ENCODE results near the gene SETBP1. TPM values are rescaled to one million over a fixed set of nuclear protein-coding genes. Genes with fewer than 3 reads are reported as not detected.
"Not testable (repeated sequence)": the region's sequence is repeated elsewhere in the genome, so short reads cannot be mapped to it uniquely, and the experiment has no call there.

Gene SETBP1
- polyA plus RNA-seq, 1 donor = 35.3 TPM

DNA sequence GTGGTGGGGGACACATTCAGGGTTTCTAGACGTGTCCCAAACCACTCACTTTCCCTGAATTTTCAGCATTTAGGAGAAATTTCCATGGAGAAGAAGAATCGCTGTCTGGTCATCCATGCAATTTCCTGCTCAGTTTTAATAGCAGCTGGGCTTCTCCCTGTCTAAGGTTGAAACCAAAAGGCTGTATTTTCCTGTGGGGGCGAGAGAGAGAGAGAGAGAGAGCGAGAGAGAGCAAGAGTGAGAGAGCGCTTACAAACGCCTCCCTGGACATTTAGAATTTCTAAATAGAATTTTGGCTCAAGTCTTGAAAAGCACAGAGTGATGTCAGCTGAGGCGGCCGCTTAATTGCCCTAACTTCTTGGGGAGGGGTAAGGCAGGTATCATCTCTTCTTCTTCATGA is 110.8 kb downstream of the SETBP1 start:
- no peak for DNase-seq

DNA sequence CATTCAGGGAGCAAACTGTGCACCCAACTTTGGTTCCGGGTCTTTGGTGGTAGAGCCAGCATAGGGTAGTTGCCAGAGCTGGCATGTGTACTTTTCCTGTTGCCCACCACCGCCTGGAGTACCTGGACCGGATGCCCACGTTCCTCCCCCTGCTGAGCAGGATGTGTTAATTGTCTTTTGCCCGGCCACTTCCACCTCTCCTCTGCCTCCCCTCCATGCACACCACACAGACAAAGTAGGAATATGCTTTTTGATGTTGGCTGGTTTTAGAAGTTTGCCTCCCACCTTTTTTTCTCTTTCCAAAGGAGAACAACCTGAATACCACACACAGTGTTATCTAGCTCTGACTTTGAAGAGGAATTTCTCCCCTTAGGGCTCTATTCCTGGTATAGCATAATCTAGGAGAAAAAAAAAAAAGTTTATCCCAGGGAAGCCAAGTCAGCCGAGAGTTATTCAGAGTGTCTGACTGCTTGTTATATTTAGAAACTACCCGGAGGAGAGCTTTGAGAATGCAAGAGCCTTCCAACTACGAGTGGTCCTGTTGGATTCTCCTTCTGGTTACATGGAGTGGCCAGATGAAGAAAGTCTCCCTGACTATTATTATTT is 111.9 kb downstream of the SETBP1 start:
- no peak for DNase-seq

DNA sequence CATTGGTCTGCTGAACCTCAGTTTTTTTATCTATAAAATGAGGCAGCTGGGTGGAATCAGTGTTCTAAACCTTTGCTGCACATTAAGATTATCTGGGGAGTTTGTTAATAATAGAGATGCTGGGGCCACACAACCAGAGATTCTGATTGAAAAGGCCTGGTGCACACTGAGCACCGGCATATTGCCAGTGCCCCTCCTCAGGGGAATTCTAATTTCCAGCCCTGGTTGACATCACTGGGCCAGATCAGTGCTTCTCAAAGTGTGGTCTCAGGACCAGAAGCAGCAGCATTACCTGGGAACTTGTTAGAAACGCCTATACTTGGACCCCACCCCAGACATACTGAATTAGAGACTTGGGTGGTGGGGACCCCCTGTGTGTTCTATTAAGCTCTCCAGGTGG is 112.5 kb downstream of the SETBP1 start:
- DNase-seq = no peak

DNA sequence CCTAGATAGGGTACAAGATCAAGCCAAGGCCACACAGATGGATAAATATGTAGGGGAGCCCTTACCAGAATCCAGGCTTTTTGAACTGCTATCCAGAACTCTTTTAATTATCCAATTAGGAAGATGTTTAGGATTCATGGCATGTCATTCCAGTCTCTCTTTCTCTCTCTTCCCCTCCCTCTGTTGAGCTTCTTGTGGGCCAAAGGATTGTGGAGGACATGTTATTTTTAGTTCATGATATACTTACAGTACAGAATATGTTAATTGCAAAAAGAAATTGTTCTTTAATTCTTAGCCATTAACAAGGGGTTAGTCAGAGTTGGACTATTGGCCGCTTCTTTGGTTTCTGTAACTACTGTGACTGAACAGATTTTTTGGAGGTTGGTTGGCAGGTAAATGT is 113.0 kb downstream of the SETBP1 start:
- DNase-seq = no peak

DNA sequence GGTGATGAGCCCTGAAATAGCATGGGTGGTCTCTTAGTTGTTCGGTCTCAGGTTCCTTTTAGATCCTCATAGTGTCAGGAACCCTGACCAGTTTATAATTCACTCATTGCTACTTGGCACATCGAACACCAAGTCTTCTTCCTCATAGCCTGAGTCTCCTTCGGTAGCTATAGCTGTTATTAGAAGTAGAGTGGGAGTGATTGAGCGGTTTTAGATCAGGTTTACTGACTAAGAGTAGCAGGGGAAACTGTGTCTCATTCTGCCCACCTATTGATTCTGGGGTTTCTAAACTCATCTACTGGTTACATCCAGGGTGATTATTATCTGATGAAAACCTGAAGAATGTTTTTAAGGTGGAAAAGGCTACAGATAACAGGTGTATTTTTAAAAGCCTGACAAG is 114.6 kb downstream of the SETBP1 start:
- DNase-seq = no peak

DNA sequence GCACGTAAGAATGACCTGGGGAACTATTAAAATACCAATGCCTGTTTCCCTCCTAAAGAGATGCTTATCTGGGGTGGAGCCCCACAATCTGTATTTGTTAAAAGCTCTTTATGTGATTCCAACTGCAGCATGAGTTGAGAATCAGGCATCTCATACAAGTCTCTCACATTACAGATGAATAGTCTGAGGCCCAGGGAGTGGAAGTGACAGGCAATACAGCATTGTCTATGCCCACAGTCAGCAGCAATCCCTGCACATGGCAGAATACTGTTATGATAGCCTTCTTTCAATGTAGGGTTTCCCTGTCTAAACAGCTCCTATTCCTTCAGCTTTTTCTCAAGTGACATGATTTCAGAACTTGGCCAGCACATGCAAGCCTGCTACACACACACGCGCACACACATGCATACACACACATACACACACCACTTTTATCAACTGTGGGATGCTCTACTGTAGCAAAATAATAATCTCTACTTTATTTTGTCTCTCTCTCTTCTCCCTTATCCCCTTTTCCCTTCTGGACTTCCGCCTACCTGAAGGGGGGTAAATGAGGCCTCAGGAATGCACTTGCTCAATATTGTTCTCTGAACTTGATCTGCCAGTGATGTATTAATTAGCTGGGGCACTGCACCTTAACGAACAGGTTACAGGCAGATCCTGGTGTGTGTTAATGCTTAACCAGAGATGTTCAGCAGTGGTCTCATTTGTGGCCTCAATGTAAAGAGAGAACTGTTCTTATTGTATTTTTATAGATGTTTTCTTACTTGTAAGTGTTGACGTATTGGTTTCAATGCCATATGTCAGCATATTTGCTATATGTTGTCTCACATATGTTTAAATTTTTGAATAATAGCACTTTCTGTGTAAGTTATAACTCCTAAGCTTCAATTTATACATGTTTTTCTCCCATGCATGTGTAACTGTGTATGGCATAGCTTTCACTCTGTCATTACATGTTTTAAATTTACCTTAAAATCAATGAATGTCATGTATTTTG is 116.0 kb downstream of the SETBP1 start:
- no peak for DNase-seq

DNA sequence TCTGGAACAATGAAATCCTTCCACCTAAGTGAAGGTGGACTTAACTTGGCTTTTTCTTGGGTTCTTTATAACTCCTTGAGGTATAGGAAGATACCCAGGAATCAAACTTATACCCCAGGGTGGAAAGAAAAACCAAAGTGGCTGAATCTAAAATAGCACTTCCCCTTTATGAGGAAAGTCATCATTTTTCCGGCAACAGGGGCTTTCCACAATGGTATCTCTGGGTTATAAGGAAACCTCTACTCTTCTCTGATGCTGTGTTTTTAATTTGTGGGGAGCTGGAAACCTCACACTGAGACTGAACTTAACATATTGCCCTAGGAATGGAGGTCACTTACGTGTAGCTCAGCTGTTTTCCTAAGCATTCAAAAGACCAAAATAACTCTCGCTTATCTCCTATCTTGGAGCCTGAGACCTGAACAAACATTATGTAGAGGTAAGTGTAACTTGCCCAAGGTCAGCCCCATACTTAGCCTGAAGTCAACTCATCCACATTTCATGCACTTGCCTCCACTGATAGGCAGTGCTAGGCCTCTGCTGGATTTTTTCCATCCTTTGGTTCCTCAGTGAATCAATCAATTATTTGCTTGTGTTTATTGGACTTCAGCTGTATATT is 117.9 kb downstream of the SETBP1 start:
- no peak for DNase-seq

DNA sequence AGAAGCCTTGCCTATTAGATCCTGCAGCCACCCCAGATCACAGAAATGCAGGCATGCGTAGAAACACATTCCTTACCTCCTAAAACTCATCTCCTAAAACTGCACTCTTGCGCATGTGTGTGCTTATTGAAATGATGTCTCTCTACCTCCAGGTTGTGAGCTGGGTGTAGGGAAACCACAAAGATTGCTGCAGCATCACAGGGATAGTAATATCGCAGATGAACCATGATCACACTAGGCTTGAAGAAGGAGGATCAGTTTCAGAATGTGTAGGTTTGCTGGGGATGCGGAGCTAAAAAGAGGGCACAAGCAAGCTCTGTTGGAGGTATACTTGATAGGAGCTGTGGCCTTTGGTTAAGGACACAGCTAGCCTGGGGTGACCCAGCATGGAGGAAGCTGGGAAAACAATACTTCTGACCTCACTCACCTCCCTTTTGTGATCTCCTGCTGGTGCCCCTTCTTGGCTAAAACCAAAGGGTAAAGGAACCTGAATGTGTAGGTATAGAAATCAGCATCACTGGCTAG is 118.8 kb downstream of the SETBP1 start:
- no peak for DNase-seq

DNA sequence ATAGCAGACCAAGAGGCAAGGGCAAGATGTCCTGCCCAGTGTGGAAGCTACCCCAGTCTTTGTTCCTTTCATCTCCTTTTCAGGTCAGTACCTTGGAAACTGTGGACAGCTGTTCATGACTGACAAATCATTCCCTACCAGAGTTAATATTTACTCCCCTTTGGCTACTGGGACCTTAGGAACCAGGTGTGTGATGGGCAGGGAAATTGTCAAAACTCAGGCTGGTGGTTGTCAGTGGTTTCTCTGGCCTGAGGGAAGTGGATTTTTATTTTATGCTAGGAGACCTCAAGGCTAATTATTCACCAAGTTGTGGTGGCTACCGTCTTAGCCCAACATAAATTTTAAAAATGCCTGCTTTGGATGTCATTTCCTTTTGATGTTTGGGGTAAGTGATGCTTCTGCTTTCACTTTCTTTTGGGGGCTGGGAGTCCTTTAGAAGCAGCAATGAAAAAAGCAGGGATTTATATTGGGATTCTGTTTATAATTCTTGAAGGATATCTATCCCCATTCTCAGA is 119.3 kb downstream of the SETBP1 start:
- no peak for DNase-seq

DNA sequence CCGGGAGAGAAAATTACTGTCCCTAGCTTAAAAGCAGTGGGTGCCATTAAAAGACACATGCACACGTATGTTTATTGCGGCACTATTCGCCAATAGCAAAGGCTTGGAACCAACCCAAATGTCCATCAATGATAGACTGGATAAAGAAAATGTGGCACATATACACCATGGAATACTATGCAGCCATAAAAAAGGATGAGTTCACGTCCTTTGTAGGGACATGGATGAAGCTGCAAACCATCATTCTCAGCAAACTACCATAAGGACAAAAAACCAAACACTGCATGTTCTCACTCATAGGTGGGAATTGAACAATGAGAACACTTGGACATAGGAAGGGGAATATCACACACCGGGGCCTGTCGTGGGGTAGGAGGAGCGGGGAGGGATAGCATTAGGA is 120.1 kb downstream of the SETBP1 start:
- not testable (repeated sequence) for DNase-seq

DNA sequence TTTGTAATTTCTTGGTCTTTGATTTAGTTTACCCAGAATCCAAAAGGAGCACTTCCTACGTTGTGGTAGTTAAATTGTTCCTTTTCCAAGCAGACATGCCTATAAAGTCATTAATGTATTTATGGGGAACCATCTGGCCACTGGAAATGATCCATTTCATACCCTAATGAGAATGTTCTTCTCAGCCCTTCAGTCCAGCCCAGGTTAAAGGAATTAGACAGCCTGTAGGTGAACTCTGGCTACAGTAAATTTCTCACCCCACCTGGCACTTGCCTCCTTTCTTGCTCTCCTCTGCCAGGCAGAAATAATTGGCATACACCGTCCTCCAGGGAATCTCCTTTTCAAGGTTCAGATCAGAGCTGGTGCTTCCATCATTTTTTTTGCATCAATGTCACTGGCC is 121.1 kb downstream of the SETBP1 start:
- DNase-seq = no peak

DNA sequence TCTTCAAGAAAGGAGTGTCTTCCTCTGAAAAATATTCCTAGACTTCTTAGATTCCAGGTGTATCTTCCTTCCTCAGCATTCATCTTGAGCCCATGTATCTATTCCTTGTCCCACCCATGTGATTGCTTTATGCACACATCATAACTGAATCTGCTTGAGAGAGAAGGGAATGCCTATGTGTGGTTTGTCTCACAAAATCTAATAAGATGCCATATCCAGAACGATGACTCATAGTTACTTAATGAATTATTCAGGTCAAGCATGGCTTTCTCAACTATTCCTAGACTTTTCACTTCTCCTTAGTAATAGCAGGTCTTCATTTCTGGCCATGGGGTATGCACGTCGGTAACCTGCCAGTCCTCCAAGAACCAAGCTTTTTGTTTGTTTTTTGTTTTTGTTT is 121.8 kb downstream of the SETBP1 start:
- DNase-seq = no peak

DNA sequence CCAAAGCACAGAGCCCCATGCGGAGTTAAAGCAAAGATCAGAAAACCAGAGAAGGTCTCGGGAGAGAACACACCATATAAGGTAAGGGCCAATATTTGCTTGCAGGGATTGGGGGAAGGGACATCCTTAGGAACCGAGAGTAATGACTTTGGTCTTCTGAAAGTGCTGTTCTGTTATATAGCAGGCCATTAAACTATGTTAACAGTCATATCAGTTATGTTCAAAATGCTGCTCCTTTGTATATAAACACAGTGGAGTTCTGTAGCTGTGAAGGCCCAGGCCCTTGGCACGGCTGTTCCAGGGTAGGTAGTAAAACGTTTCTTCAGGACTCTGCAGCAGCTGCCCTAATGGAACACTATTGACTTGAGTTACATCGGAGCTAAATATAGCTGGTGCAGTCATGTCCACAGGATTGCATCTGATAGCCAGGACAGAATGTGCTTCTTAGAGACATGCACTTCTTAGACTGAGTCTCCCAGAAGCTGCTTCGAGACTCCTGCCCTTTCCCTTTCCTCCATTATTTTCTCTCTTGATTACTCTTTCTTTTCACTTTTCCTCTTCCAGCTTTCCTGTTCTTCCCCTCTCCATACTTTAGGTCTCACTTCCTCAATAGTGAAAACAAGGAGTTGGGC is 122.4 kb downstream of the SETBP1 start:
- no peak for DNase-seq

DNA sequence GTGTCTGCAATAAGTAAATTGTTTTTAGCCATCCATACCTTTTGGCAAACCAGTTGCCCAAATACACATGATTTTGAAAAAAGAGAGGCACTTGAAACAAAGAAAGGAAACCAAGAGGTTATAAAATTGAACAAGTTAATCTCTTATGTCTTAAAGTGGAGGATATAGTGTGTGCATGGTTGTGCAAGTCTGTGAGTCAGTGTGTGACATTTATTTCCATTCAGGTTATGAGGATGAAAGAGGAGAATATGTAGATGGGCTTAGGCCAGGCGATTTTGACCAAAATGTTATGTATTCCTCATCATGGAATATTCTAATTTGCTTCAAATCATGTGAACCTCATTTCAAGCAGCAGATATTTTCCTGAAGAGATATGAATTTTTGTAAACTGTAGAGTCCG is 123.3 kb downstream of the SETBP1 start:
- DNase-seq = no peak

DNA sequence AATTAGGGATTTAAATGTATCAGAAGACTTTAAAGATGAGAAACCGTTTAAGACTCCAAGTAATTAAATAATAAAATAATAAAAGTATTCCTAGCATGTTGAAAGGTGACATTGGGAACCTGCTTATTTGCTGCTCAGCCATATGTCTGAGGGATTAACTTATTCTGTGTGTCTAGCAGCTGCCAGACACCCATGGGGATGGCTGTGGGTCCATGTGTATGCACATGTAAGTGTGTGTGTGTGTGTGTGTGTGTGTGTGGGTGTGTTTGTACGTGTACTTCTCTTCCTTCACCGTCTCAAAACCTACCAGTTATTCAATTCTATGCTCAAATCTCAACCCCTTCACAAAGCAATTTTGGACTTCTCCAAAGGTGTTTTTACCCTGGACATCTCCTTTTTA is 124.5 kb downstream of the SETBP1 start:
- DNase-seq = no peak

DNA sequence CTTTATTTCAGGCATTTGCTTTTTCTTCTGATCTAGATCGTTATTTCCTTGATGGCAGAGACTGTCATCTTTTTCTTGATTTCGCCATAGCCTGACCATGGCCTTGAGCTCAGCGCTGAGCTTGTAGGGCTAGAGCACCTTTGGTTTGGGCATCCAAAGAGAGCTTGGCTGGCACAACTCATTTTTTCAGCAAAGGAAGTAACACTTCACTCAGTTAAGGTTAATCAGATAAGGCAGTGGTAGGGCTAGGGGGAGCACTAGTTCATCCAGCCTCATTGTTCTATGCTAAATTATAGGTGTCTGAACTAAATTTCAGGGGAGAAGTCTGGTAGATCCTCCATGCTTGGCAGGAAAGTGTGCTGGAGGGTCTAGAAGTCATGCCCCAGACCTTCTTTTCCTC is 125.0 kb downstream of the SETBP1 start:
- no peak for DNase-seq

DNA sequence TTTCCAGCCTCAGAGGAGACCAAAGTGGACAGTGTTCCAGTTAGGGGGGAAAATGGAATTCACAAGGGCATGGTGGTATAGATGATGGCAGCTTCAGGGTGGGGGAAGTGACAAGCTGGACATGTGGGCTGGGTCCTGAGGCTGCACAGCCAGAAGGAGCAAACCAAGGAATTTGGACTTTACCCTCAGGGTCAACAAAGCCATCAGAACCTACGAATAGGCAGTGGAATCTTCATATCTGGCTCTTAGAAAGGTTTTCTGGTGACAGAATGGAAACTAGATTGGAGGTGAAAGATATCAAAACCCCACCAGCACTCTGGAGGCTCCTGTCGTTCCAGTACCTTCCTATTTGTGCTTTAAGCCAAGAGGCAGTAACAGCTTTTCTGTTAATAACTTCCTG is 127.1 kb downstream of the SETBP1 start:
- DNase-seq = no peak

DNA sequence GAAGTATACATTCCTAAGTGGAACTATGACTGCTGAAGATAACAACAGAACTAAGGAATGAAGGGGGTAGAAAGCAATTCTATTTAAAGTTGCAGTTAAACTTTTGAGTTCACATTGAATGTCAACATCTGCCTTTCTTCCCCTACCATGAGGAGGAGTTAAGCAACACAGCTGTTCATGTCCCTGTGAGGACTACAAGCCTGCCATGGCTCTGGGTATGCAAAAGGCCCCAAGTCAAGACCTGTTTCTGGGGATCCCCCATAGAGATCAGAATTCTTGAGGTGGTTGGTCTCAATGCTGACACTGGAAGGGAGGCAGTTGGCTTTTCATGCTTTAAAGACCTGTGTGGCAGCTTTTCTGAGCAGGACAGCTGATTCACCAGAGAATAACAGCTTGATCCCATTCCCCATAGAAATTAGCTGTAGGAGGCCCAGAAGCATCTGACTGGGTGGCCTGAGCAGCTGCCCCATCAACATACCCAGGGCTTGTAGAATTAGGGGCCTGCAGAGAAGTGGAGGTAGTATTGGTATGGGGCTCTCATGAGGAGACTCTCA is 131.0 kb downstream of the SETBP1 start:
- DNase-seq = no peak

DNA sequence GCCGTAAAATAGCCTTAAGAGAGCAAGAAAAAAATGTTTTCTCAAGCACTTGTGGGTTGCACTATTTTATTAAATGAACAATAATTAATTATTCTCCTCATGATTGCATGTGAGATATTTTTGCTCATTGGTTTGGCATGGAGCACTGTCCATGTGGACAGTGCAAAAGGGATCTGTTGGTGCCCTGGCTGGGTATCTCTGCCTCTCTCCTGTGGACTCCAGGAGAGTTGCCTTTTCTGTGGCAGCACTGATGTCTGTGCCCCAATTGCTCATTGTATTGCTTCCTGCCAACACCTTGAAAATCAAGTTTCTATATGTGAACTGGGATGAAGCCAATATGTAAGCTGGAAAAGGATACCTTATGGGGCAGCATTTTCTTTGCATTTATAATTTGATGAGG is 131.7 kb downstream of the SETBP1 start:
- no peak for DNase-seq

DNA sequence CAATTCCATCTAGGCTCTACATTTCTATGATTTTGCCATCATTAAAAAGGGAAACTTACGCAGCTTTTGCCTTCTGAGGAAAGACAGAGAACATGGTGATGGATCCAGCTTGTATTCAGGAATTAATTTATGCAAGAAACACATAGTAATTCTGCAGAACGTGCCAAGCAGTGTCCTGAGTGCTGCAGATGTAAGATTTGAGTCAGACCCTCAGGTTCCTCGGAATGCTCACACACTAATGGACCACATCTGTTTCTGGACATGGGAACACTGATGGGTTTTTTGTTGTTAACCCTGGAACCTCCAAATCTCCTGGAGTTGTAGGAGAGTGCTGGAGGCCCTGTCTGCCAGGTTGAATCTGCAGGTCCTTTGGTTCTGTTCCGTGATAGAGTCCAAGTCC is 132.9 kb downstream of the SETBP1 start:
- no peak for DNase-seq

DNA sequence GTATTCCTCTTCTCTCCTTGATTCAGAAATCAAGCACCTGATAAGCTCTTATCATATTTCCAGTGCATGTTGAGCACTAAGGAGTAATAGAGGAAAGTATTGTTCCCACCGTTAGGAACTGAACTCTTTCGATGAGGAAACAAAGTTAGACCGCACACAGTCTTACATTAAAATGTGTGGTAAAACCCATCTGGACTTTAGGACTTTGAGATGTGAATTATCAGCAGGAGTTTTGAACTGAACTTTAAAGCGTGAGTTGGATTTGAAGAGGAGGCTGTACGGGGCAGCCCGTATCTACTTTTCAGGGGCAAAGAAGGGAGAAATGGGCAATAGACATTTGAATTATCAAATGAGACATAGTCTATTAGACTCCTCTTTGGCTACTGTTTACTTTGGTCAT is 134.4 kb downstream of the SETBP1 start:
- DNase-seq = no peak

DNA sequence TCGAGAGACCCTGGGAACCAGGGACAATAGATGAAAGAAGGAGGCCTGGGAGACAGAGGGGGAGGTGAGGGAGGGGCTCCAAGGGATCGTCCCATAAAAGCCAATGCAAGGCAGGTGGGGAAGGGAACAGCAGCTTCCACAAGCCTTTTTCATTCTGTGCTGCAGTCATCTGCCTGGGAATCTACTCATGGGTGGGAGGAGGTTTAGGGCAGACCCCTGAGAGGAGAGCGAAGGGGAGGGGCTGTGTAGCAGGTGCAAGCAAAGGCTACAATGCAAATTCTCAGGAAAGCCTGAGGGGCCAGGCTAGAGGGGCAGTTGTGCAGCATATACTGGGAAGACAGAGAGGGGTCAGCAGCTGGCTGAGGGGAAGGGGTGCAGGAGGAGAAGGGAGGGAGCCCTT is 135.4 kb downstream of the SETBP1 start:
- no peak for DNase-seq

All from left kidney (tissue), 2 donors.